GM23248 (cell line): ENCODE data around the gene FKBP5. TPM values are rescaled to one million over a fixed set of nuclear protein-coding genes. Genes with fewer than 3 reads are reported as not detected.
"Not testable (repeated sequence)": the region's sequence is repeated elsewhere in the genome, so short reads cannot be mapped to it uniquely, and the experiment has no call there.

Experiments used
- DNase-seq: peaks from one replicate; pipeline ENCODE4 v3.0.0-alpha.2; 2015
- H2AFZ ChIP-seq: fragments of 200-600 bp; sonication (generic); 2 replicates; pipeline ENCODE4 v1.6.1; 2016; ENCODE audit warnings: antibody characterized with exemption
- H3F3A ChIP-seq: fragments of 200-600 bp; sonication (generic); 2 replicates; pipeline ENCODE4 v1.6.1; 2016; ENCODE audit warnings: mild to moderate bottlenecking, antibody characterized with exemption, mixed run types; ENCODE audit not compliant: insufficient read depth
- H3K27ac ChIP-seq: fragments of 200-600 bp; sonication (generic); 2 replicates; pipeline ENCODE4 v1.5.1; 2016; ENCODE audit warnings: mild to moderate bottlenecking
- H3K27me3 ChIP-seq: fragments of 200-600 bp; sonication (generic); replicated peaks from 2 replicates; pipeline ENCODE4 v1.6.1; 2016; ENCODE audit warnings: mild to moderate bottlenecking; ENCODE audit not compliant: insufficient read depth
- H3K36me3 ChIP-seq: fragments of 200-600 bp; sonication (generic); 2 replicates; pipeline ENCODE4 v1.6.1; 2016; ENCODE audit warnings: low read depth, mild to moderate bottlenecking
- H3K4me1 ChIP-seq: fragments of 200-600 bp; sonication (generic); 2 replicates; pipeline ENCODE4 v1.6.1; 2016; ENCODE audit warnings: mild to moderate bottlenecking; ENCODE audit not compliant: insufficient read depth
- H3K4me2 ChIP-seq: fragments of 200-600 bp; sonication (generic); one replicate; pipeline ENCODE4 v1.6.1; 2016; ENCODE audit warnings: mild to moderate bottlenecking; ENCODE audit not compliant: unreplicated experiment
- H3K4me3 ChIP-seq: fragments of 200-600 bp; sonication (generic); 2 replicates; pipeline ENCODE4 v1.5.1; 2016; ENCODE audit warnings: mild to moderate bottlenecking
- H3K79me2 ChIP-seq: fragments of 200-600 bp; sonication (generic); 2 replicates; pipeline ENCODE4 v1.6.1; 2016; ENCODE audit warnings: mild to moderate bottlenecking; ENCODE audit not compliant: insufficient read depth
- H3K9ac ChIP-seq: fragments of 200-600 bp; sonication (generic); 2 replicates; pipeline ENCODE4 v1.6.1; 2016; ENCODE audit warnings: mild to moderate bottlenecking
- H3K9me2 ChIP-seq: fragments of 200-600 bp; sonication (generic); 2 replicates; pipeline ENCODE4 v1.6.1; 2016; ENCODE audit warnings: mixed run types, mild to moderate bottlenecking, moderate library complexity; ENCODE audit not compliant: insufficient read depth
- H3K9me3 ChIP-seq: fragments of 200-600 bp; sonication (generic); one replicate; pipeline ENCODE4 v1.6.1; 2017; ENCODE audit warnings: low read depth
- H4K20me1 ChIP-seq: fragments of 200-600 bp; sonication (generic); 2 replicates; pipeline ENCODE4 v1.6.0; 2016; ENCODE audit not compliant: insufficient read depth
- EZH2 ChIP-seq: fragments of 200-600 bp; sonication (generic); IDR thresholded peaks from 2 replicates; pipeline ENCODE4 v1.6.1; 2018; ENCODE audit warnings: antibody characterized with exemption, mild to moderate bottlenecking; ENCODE audit not compliant: insufficient read depth, poor library complexity, severe bottlenecking
- EZH2phosphoT487 ChIP-seq: fragments of 200-600 bp; sonication (generic); IDR thresholded peaks from 2 replicates; pipeline ENCODE4 v1.6.1; 2018; ENCODE audit warnings: antibody characterized with exemption, moderate library complexity, mild to moderate bottlenecking, low read depth; ENCODE audit not compliant: insufficient read depth
- WGBS, 2 experiments: methylation state at CpG; one replicate each; pipeline ENCODE4 v1.1.6; 2015 to 2017; ENCODE audit warnings: low lambda C conversion rate in 2 of 2, low coverage in 1 of 2; ENCODE audit errors: missing lambda C conversion rate in 2 of 2; 5-methylcytosine and 5-hydroxymethylcytosine counted together
- in situ Hi-C: fragments of 300-500 bp; cut with MboI; formaldehyde crosslinking; loops from 2 replicates; pipeline ENCODE4 v1.15.0; 2020
- polyA plus RNA-seq: library from polyadenylated mRNA; unstranded; fragments of >200 nt; fragmentation: Nextera tagmentation; extraction: Ambion mirVana; gene quantifications from 2 replicates; pipeline ENCODE4 v1.2.1, GENCODE V29; 2016
- total RNA-seq: library from RNA; depleted of rRNA; stranded (reverse); fragments of >200 nt; shearing (Covaris generic); gene quantifications from 2 replicates; pipeline ENCODE4 v1.2.3, GENCODE V29; 2014

The FKBP5 gene
- total and polyA plus RNA-seq, 2 experiments from 2014 or later = 3.6 to 6.3 TPM

DNA sequence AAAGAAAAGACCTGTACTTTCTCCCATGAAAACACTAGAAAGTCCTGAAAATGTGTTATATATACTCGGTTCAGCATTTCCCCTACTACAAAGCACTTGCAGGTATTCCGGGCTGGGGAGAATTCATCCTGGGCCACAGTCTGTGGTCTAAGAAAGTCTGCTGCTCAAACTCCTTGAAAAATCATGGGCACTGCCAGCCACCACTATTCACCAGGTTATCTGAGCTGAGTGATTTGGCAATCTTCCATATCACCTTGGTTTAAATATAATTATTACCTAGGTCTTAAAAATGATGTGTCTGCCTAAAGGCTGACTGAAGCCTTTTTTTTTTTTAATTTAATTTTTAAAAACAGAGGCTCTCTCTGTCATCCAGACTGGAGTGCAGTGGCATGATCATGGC lies 11.3 kb downstream of the FKBP5 start:
- peaks cover 32% of the 10 kb centered on the region for H3K79me2 ChIP-seq
- in situ Hi-C loops = no loop called here
- TF ChIP-seq EZH2phosphoT487 = no peak
- no peak for TF ChIP-seq EZH2
- 98% methylated on average over 2 of the region's 2 CpGs for WGBS, 2 experiments
- no peaks in the 10 kb centered on the region for H4K20me1 ChIP-seq
- no peaks in the 10 kb centered on the region for H3K9me2 ChIP-seq
- H2AFZ ChIP-seq = peak overlapping the region; percentile 61; the same call in 1 of the 2 replicates
- H3F3A ChIP-seq = peaks cover 17% of the 10 kb centered on the region
- peak overlapping the region; percentile 38 for H3K27ac ChIP-seq
- H3K4me1 ChIP-seq = peaks cover 13% of the 10 kb centered on the region
- peak overlapping the region; percentile 43 for H3K4me2 ChIP-seq
- no peaks in the 10 kb centered on the region for H3K36me3 ChIP-seq
- H3K4me3 ChIP-seq = no peak overlapping the region
- H3K27me3 ChIP-seq = no peaks in the 10 kb centered on the region
- H3K9ac ChIP-seq = no peak overlapping the region
- no peaks in the 10 kb centered on the region for H3K9me3 ChIP-seq
- no peak for DNase-seq

DNA sequence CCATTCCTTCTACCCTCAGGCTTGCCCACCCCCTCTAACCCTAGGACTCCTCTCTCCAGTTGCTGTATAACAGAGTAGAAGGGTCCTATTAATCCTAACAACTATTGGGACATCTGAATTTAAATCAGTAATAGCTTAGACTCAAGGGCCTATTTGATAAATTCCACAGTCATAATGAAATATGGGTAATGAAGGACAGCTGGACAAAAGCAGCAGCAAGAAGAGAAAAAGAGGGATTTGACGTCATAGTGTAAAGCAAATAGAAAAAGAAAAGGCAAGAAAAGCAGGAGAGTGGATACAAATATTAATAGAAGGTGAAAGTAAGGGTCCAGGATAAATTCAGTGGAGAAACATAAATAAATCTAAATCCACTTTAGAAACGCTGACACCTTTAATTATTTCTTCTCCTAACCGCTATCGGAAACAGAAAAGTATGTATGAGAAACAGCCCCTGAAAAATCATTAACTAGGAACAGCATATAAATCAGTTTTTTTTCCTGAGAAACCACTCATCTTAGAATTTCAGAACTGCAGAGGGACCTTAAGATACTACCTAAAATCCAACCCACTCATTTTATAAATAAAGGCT lies 12.8 kb downstream of the FKBP5 start:
- no peaks in the 10 kb centered on the region for H3K36me3 ChIP-seq
- 87 to 90% methylated on average over 4 of the region's 4 CpGs for WGBS, 2 experiments

DNA sequence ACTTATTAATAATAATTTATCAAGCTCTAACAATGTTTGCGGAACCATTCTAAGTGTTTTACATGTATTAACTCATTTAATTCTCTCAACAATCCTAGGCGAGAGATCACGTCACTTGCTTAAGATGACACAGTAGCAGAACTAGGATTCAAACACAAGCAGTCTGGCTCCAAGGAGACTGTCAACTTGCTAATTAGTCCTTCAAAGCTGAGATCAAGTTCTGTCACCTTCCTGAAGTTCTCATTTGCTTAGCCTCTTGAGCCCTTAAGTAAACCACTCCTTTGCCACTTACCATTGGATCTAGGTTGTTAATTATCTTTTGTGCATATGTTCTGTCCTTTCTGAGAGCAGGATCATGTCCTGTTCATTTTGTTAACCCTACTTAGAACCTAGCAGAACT lies 14.1 kb downstream of the FKBP5 start:
- Histone ChIP-seq H3K4me3 (no peak overlapping the region), H4K20me1 (no peaks in the 10 kb centered on the region), H3K9me3 (no peaks in the 10 kb centered on the region), H3K4me2 (no peak overlapping the region), H3K27ac (no peak overlapping the region), H3K27me3 (no peaks in the 10 kb centered on the region), H3K4me1 (peaks cover 19% of the 10 kb centered on the region), H3K36me3 (no peaks in the 10 kb centered on the region), H3F3A (peaks cover 17% of the 10 kb centered on the region), H3K9ac (no peak overlapping the region), H3K79me2 (peaks cover 28% of the 10 kb centered on the region), H3K9me2 (no peaks in the 10 kb centered on the region), H2AFZ (no peak overlapping the region)
- in situ Hi-C loops = no loop called here
- TF ChIP-seq EZH2phosphoT487 = no peak
- TF ChIP-seq EZH2 = no peak
- no peak for DNase-seq
- 100% methylated on average over 3 of the region's 3 CpGs for WGBS, 2 experiments

More for the DNA sequence above, 12.8 kb downstream of the FKBP5 start:
- Histone ChIP-seq H3K9me3 (no peaks in the 10 kb centered on the region), H3F3A (peaks cover 17% of the 10 kb centered on the region), H3K4me2 (no peak overlapping the region), H3K9me2 (no peaks in the 10 kb centered on the region), H4K20me1 (no peaks in the 10 kb centered on the region), H3K4me1 (peaks cover 13% of the 10 kb centered on the region), H3K4me3 (no peak overlapping the region), H3K27ac (no peak overlapping the region), H3K9ac (no peak overlapping the region), H3K27me3 (no peaks in the 10 kb centered on the region), H2AFZ (no peak overlapping the region), H3K79me2 (peaks cover 32% of the 10 kb centered on the region)
- TF ChIP-seq EZH2 (no peak), EZH2phosphoT487 (no peak)
- in situ Hi-C loops = no loop called here
- DNase-seq = no peak

DNA sequence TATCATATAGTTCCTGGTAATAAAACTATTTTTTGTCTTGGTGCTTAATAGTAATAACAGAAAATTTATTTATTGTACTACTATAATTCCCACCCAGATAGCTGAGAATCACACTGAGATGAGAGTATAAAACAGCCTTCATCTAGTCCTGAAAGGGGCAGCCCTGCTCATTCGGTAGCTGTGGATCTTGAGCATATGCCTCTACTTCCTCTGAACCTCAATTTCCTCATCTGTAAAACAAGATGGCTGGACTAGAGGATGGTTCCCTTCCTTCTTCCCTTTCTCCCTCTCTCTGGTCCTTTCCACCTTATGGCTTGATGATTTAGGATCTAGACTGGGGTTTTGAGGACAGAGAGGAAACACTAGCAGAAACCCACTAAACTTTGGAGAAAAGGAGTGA lies 15.0 kb downstream of the FKBP5 start:
- TF ChIP-seq EZH2 (no peak), EZH2phosphoT487 (no peak)
- Histone ChIP-seq H3K27ac (no peak overlapping the region), H3K9me3 (no peaks in the 10 kb centered on the region), H2AFZ (no peak overlapping the region; the same call in 1 of the 2 replicates), H3F3A (peaks cover 20% of the 10 kb centered on the region), H3K4me2 (no peak overlapping the region), H3K4me3 (no peak overlapping the region), H3K27me3 (no peaks in the 10 kb centered on the region), H3K36me3 (no peaks in the 10 kb centered on the region), H3K9me2 (no peaks in the 10 kb centered on the region), H3K79me2 (peaks cover 23% of the 10 kb centered on the region), H3K4me1 (peaks cover 27% of the 10 kb centered on the region), H4K20me1 (no peaks in the 10 kb centered on the region), H3K9ac (no peak overlapping the region)
- WGBS, 2 experiments = 49 to 93% methylated on average over 1 of the region's 1 CpG
- in situ Hi-C loops = no loop called here
- DNase-seq = no peak

DNA sequence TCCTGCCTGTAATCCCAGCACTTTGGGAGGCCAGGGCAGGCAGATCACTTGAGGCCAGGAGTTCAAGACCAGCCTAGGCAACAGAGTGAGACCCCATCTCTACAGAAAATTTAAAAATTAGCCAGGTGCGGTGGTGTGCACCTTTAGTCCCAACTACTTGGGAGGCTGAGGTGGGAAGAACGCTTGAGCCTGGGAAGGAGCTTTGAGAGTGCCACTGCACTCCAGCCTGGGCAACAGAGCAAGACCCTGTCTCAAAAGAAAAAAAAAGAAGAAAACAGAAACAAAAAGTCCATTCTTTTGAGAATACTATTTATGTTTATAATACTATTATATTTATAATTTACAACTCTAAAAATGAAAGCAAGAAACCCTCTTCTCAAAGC lies 15.4 kb downstream of the FKBP5 start:
- H3K4me1 ChIP-seq = peaks cover 28% of the 10 kb centered on the region
- H3K36me3 ChIP-seq, H4K20me1 ChIP-seq, DNase-seq, H3K9me2 ChIP-seq, H2AFZ ChIP-seq, H3K9ac ChIP-seq, H3K9me3 ChIP-seq, H3K4me2 ChIP-seq, in situ Hi-C loops, H3K27ac ChIP-seq, H3K27me3 ChIP-seq, H3K4me3 ChIP-seq: not testable (repeated sequence)
- 98 to 100% methylated on average over 2 of the region's 2 CpGs for WGBS, 2 experiments
- peaks cover 18% of the 10 kb centered on the region for H3F3A ChIP-seq
- peaks cover 23% of the 10 kb centered on the region for H3K79me2 ChIP-seq

DNA sequence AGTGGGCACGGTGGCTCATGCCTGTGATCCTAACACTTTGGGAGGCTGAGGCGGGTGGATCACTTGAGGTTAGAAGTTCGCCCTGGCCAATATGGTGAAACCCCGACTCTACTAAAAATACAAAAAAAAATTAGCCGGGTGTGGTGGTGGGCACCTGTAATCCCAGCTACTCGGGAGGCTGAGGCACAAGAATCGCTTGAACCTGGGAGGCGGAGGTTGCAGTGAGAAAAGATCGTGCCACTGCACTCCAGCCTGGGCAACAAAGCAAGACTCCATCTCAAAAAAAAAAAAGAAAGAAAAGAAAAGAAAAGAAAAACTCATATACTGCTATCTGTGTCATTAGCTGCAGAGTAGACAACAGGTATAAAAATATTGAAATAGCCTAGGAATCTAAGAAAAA lies 18.3 kb downstream of the FKBP5 start:
- H3K9me2 ChIP-seq, H3K36me3 ChIP-seq, H2AFZ ChIP-seq, H3K27me3 ChIP-seq, H3K9me3 ChIP-seq, H3F3A ChIP-seq, H3K4me3 ChIP-seq, H3K4me2 ChIP-seq, DNase-seq, in situ Hi-C loops, H4K20me1 ChIP-seq, H3K27ac ChIP-seq, H3K9ac ChIP-seq: not testable (repeated sequence)
- H3K79me2 ChIP-seq = peaks cover 27% of the 10 kb centered on the region; the same call in 1 of the 2 replicates
- H3K4me1 ChIP-seq = peaks cover 22% of the 10 kb centered on the region
- WGBS, 2 experiments = 98 to 99% methylated on average over 8 to 9 of the region's 9 CpGs
